WTC11 (cell line): ENCODE measurements around the gene LIMA1. TPM values are rescaled to one million over a fixed set of nuclear protein-coding genes. Genes with fewer than 3 reads are reported as not detected.
A peak's percentile ranks its signal among the peaks of the same experiment; 100 is the strongest.

Source experiments
- ATAC-seq: fragments of 200-7000 bp; cut with Tn5 transposase; 2 replicates; pipeline ENCODE4 v1.10.0; 2021; ENCODE audit warnings: mild to moderate bottlenecking, moderate library complexity
- CTCF ChIA-PET: fragments of 300-600 bp; sonication (Branson Sonifier 250); formaldehyde crosslinking; loops from one replicate; lab custom pipeline; 2021; ENCODE audit warnings: antibody characterized with exemption; lab: Charles Lee
- POLR2A ChIA-PET: fragments of 350-600 bp; sonication (Branson Sonifier 250); formaldehyde crosslinking; loops from one replicate; lab custom pipeline; 2021; ENCODE audit warnings: antibody characterized with exemption; lab: Charles Lee
- DNase-seq: peaks from one replicate; pipeline ENCODE4 v3.0.0; 2021; ENCODE audit warnings: low spot score
- H3K27ac Mint-ChIP-seq: 2 replicates; pipeline ENCODE4 v1.8.0; 2021; ENCODE audit warnings: mixed read lengths
- H3K27me3 Mint-ChIP-seq: 2 replicates; pipeline ENCODE4 v1.8.0; 2021; ENCODE audit warnings: low read depth, mild to moderate bottlenecking, moderate library complexity, mixed read lengths
- H3K36me3 Mint-ChIP-seq: 2 replicates; pipeline ENCODE4 v1.8.0; 2021; ENCODE audit warnings: mixed read lengths
- H3K4me1 Mint-ChIP-seq: 2 replicates; pipeline ENCODE4 v1.8.0; 2022; ENCODE audit warnings: mixed read lengths
- H3K4me3 Mint-ChIP-seq: 2 replicates; pipeline ENCODE4 v1.8.0; 2021; ENCODE audit warnings: mild to moderate bottlenecking, moderate library complexity, mixed read lengths
- H3K9me3 Mint-ChIP-seq: 2 replicates; pipeline ENCODE4 v1.8.0; 2021; ENCODE audit warnings: mixed read lengths
- AR ChIP-seq: fragments of 250-450 bp; sonication (Bioruptor Pico); IDR thresholded peaks from 2 replicates; pipeline ENCODE4 v1.9.0; 2021; ENCODE audit warnings: mild to moderate bottlenecking
- CREB1 ChIP-seq: sonication (generic); formaldehyde crosslinking; IDR thresholded peaks from 2 replicates; pipeline ENCODE4 v1.8.0; 2023; ENCODE audit warnings: mild to moderate bottlenecking, missing genetic modification reagents
- E2F5 ChIP-seq: sonication (generic); formaldehyde crosslinking; IDR thresholded peaks from 2 replicates; pipeline ENCODE4 v1.8.1; 2022; ENCODE audit warnings: mild to moderate bottlenecking, moderate library complexity, missing genetic modification reagents
- ELF4 ChIP-seq: sonication (generic); formaldehyde crosslinking; IDR thresholded peaks from 2 replicates; pipeline ENCODE4 v1.8.1; 2022; ENCODE audit warnings: low read depth, mild to moderate bottlenecking, moderate library complexity, missing genetic modification reagents
- ESRRA ChIP-seq: sonication (generic); formaldehyde crosslinking; IDR thresholded peaks from 2 replicates; pipeline ENCODE4 v1.8.1; 2022; ENCODE audit warnings: mild to moderate bottlenecking, missing genetic modification reagents, borderline replicate concordance
- FOXP1 ChIP-seq: sonication (generic); formaldehyde crosslinking; IDR thresholded peaks from 2 replicates; pipeline ENCODE4 v1.8.0; 2022; ENCODE audit warnings: missing genetic modification reagents, mild to moderate bottlenecking, moderate library complexity, borderline replicate concordance
- JUN ChIP-seq: sonication (generic); formaldehyde crosslinking; IDR thresholded peaks from 2 replicates; pipeline ENCODE4 v1.8.0; 2023; ENCODE audit warnings: mild to moderate bottlenecking, missing genetic modification reagents
- MXD4 ChIP-seq: fragments of 250-450 bp; sonication (Bioruptor Pico); IDR thresholded peaks from 2 replicates; pipeline ENCODE4 v1.8.0; 2021; ENCODE audit warnings: mild to moderate bottlenecking, moderate library complexity, borderline replicate concordance
- PRRX2 ChIP-seq: fragments of 250-450 bp; sonication (Bioruptor Pico); IDR thresholded peaks from 2 replicates; pipeline ENCODE4 v1.8.0; 2021; ENCODE audit warnings: mild to moderate bottlenecking
- SP1 ChIP-seq: sonication (generic); formaldehyde crosslinking; conservative IDR thresholded peaks from 2 replicates; pipeline ENCODE4 v1.8.1; 2022; ENCODE audit warnings: missing genetic modification reagents
- TEAD1 ChIP-seq: sonication (generic); formaldehyde crosslinking; IDR thresholded peaks from 2 replicates; pipeline ENCODE4 v1.8.0; 2022; ENCODE audit warnings: mild to moderate bottlenecking, missing genetic modification reagents
- ZBTB21 ChIP-seq: sonication (generic); formaldehyde crosslinking; IDR thresholded peaks from 2 replicates; pipeline ENCODE4 v1.8.1; 2023; ENCODE audit warnings: mild to moderate bottlenecking, missing genetic modification reagents, borderline replicate concordance
- ZNF232 ChIP-seq: sonication (generic); formaldehyde crosslinking; IDR thresholded peaks from 2 replicates; pipeline ENCODE4 v1.8.0; 2022; ENCODE audit warnings: mild to moderate bottlenecking, missing genetic modification reagents
- ZNF317 ChIP-seq: sonication (generic); formaldehyde crosslinking; IDR thresholded peaks from 2 replicates; pipeline ENCODE4 v1.8.1; 2023; ENCODE audit warnings: low read depth, mild to moderate bottlenecking, moderate library complexity, missing genetic modification reagents, borderline replicate concordance
- ZNF416 ChIP-seq: fragments of 250-450 bp; sonication (Bioruptor Pico); IDR thresholded peaks from 2 replicates; pipeline ENCODE4 v1.9.0; 2021; ENCODE audit warnings: mild to moderate bottlenecking, inconsistent platforms
- total RNA-seq: library from RNA; stranded (reverse); gene quantifications from 3 replicates; pipeline ENCODE4 v1.2.3, GENCODE V29; 2021
- TF ChIP-seq, protein P1 (sequence below): fragments of 250-450 bp; sonication (Bioruptor Pico); IDR thresholded peaks from 2 replicates; pipeline ENCODE4 v1.9.0; 2021; ENCODE audit warnings: mild to moderate bottlenecking, borderline replicate concordance
- TF ChIP-seq, protein P2 (sequence below): fragments of 250-450 bp; sonication (Bioruptor Pico); conservative IDR thresholded peaks from 2 replicates; pipeline ENCODE4 v1.9.0; 2021; ENCODE audit warnings: mild to moderate bottlenecking

The LIMA1 gene
- total RNA-seq, 1 experiment from 2014 or later: 41.2 TPM

DNA sequence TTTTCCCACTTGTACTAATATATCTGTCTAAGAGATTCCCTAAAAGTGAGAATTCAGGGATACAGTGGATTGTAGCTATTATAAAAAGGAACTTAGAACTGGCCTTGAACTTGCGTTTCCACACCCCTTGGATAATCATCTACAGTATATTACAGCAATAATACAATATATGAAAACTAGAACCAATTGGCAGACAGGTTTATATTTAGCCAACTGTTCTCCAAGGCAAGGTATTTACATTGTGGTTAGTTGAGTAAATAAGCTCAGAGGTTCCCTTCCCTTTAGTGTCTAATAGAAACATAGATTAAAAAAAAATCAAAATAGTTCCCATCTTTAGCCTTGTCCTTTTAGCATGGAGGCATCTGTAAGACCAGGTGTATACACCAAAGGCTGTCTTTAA is 42.1 kb downstream of the LIMA1 start (continued):
- TF ChIP-seq ELF4 (CRISPR knock-in tag): no peak
- no peak for TF ChIP-seq E2F5 (CRISPR knock-in tag)
- TF ChIP-seq AR: no peak
- TF ChIP-seq ZBTB21 (CRISPR knock-in tag): no peak
- TF ChIP-seq ESRRA (CRISPR knock-in tag): no peak
- no peak for TF ChIP-seq SP1

- Mint-ChIP-seq H3K27me3 (no peaks in the 10 kb centered on the region), H3K27ac (peak overlapping the region; percentile 6; the same call in 1 of the 2 replicates), H3K36me3 (no peaks in the 10 kb centered on the region), H3K4me3 (no peak overlapping the region), H3K9me3 (no peaks in the 10 kb centered on the region), H3K4me1 (peaks cover 8% of the 10 kb centered on the region)
- no peak for TF ChIP-seq CREB1 (CRISPR knock-in tag)
- TF ChIP-seq FOXP1 (CRISPR knock-in tag): no peak
- TF ChIP-seq MXD4: no peak
- no peak for TF ChIP-seq ZNF317 (CRISPR knock-in tag)
- DNase-seq (no peak), ATAC-seq (no peak)
- ChIA-PET POLR2A (no interaction called here), CTCF (no interaction called here)
Observed at GRCh38 chr12:50240792-50241114, 42.6 kb downstream of the LIMA1 start.

DNA sequence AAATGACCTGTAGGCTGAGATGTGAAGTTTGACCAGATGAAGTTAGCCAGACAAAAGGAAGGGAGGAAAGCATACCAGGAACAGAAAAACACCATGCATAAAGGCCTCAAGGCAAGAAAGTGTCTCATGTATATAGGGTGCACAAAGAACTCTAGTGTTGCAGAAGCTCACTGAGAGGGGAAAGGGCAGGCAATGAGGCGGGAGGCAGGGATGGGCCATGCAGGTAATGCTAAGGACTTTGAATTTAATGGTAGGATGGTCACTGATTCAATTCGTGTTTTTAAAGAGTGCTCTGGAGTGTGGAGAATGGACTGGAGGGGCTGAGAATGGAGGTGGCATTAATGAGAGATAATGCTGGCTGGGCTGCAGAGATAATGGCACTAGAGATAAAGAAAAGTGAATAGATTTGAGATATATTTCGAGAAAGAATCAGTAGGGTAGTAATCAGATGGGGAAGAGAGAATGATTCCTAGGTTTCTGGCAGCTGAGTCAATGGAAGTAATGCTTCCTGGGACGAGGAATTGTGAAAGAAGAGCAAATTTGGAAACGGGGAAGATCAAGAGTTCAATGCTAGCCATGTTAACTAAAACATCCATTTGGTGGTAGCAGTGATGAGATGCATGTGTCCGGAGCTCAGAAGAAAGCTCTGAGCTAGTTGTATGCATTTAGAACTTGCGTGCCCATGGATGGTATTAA is 43.1 kb downstream of the LIMA1 start:
- H3K36me3 Mint-ChIP-seq: no peaks in the 10 kb centered on the region
- POLR2A ChIA-PET: no interaction called here
- H3K4me3 Mint-ChIP-seq: no peak overlapping the region
- no peak for TF ChIP-seq ZNF416 (CRISPR knock-in tag)
- TF ChIP-seq, protein P1, sequence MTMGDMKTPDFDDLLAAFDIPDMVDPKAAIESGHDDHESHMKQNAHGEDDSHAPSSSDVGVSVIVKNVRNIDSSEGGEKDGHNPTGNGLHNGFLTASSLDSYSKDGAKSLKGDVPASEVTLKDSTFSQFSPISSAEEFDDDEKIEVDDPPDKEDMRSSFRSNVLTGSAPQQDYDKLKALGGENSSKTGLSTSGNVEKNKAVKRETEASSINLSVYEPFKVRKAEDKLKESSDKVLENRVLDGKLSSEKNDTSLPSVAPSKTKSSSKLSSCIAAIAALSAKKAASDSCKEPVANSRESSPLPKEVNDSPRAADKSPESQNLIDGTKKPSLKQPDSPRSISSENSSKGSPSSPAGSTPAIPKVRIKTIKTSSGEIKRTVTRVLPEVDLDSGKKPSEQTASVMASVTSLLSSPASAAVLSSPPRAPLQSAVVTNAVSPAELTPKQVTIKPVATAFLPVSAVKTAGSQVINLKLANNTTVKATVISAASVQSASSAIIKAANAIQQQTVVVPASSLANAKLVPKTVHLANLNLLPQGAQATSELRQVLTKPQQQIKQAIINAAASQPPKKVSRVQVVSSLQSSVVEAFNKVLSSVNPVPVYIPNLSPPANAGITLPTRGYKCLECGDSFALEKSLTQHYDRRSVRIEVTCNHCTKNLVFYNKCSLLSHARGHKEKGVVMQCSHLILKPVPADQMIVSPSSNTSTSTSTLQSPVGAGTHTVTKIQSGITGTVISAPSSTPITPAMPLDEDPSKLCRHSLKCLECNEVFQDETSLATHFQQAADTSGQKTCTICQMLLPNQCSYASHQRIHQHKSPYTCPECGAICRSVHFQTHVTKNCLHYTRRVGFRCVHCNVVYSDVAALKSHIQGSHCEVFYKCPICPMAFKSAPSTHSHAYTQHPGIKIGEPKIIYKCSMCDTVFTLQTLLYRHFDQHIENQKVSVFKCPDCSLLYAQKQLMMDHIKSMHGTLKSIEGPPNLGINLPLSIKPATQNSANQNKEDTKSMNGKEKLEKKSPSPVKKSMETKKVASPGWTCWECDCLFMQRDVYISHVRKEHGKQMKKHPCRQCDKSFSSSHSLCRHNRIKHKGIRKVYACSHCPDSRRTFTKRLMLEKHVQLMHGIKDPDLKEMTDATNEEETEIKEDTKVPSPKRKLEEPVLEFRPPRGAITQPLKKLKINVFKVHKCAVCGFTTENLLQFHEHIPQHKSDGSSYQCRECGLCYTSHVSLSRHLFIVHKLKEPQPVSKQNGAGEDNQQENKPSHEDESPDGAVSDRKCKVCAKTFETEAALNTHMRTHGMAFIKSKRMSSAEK (CRISPR knock-in tag): no peak
- no peak for TF ChIP-seq PRRX2 (CRISPR knock-in tag)
- TF ChIP-seq TEAD1: no peak
- TF ChIP-seq, protein P2, sequence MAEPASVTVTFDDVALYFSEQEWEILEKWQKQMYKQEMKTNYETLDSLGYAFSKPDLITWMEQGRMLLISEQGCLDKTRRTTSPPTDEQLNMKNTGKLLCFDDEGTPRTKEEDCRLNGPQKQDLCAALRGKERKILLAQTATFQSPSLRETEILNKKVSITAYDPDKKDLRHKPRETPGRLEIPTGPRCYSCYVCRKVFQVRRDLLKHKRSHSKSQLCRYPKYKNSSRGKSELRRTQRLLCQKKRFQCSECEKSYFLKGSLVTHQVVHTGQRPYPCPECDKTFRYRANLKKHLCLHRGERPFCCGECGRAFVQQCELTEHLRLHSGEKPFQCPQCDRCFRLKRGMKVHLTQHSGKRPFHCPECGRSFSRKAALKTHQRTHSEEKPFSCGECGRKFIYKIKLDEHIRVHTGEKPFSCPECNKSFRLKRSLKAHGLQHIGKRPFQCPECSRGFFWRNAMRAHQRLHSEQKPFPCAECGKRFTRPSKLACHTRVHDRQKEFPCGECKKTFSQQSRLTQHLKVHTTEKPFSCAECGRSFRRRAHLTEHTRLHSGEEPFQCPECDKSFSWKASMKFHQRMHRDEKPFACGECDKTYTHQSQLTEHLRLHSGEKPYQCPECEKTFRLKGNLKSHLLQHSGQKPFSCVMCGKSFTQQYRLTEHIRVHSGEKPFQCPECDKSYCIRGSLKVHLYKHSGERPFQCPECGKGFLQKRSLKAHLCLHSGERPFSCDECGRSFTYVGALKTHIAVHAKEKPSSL: no peak
- TF ChIP-seq JUN (CRISPR knock-in tag): no peak
- no peak for TF ChIP-seq ZNF232 (CRISPR knock-in tag)
- H3K27me3 Mint-ChIP-seq: no peaks in the 10 kb centered on the region
- DNase-seq (no peak), ATAC-seq (no peak)
- H3K4me1 Mint-ChIP-seq: peaks cover 8% of the 10 kb centered on the region
- H3K9me3 Mint-ChIP-seq: no peaks in the 10 kb centered on the region
- CTCF ChIA-PET: interaction anchor here (1.0 kb wide), 1 partner anchor 129 kb away, joined by 3 read pairs; no protein-coding TSS in a partner anchor
- peak overlapping the region; percentile 6; the same call in 1 of the 2 replicates for H3K27ac Mint-ChIP-seq
